GM18870 (cell line): Measurements from ENCODE around the gene COQ10B.
"Not testable (repeated sequence)": the region's sequence is repeated elsewhere in the genome, so short reads cannot be mapped to it uniquely, and the experiment has no call there.

Experiments used
- ATAC-seq: cut with Tn5 transposase; IDR thresholded peaks from one replicate; pipeline ENCODE4 v1.9.1; 2021; ENCODE audit warnings: moderate library complexity; ENCODE audit not compliant: unreplicated experiment

COQ10B gene

DNA sequence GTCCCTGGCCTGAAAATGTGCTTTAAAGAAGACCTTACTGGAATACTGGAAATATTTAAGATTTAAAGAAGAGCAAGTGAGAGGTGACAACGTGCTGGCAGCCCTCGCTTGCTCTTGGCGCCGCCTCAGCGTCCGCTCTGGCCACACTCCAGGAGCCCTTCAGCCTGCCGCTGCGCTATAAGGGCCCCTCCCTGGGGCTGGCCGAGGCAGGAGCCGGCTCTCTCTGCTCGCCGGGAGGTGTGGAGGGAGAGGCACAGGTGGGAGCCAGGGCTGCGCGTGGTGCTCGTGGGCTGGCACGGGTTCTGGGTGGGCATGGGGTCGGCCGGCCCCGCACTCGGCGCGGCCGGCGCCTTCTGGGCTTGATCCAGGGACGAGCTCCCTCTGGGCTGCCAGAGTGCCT lies 2.9 kb upstream of the COQ10B start:
- ATAC-seq: no peak

DNA sequence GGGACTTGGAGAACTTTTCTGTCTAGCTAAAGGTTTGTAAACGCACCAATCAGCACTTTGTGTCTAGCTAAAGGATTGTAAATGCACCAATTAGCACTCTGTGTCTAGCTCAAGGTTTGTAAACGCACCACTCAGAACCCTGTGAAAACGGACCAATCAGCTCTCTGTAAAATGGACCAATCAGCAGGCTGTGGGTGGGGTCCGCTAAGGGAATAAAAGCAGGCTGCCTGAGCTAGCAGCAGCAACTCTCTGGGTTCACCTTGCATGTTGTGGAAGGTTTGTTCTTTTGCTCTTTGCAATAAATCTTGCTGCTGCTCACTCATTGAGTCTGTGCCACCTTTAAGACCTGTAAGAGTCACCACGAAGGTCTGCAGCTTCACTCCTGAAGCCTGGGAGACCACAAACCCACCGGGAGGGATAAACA lies 2.4 kb upstream of the COQ10B start:
- ATAC-seq: not testable (repeated sequence)

DNA sequence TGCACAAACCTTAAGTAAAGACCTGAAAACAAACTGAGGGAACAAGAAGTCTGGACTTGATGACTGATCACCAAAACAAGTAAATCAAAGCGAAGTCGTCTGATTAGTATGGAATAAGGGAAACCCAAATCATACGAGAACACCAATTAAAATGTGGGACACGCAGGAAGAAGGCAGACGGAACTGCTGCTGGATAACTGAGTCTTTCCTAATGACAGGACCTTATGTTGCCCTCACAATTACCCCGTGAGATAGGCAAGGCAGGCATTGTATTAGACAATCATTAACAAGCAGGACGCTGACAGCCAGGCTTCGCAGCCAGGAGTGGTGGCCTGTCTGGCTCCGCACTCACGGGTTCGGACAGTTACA lies 614 bp upstream of the COQ10B start:
- ATAC-seq: no peak

DNA sequence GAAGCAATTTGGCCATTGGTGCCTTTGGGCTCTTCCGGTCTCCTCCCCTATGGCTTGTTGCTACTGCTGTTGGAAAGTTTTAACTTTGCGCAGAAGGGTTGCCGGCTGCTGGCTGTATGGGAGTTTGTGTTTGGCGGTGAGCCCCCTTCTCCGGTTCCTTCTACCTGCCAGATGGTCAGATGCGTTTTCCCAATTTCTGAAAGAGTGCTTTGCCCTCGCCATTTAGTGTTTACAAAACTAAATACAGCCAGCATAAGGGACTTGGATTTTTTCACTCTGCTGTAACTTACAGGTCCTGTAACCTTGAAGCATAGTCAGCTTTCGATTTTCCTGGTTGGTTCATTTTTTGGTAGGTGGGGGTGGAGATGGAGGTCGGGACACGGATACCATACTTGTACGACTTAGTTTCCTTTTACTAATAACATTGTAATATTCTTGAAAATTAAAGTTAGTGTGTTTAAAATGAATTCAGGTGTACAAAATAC lies 604 bp downstream of the COQ10B start:
- ATAC-seq: peak; percentile 18

DNA sequence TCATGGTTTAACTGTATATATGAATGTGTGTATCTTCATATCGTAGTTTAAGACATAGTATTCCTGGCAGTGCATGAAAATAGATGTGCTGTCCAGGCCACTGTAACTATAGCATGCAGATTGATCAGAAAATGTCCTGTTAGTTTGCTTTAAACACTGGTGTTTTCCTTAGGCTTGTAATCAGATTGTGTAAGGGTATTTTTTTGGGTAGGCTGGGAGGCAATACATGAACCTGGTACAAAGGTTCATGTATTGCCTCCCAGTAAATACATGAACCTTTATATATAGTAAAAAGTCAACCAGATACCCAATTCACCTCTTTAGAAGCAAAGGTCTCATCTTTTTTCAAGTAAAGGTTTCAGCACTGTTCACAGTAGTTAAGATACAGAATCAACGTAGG lies 1.6 kb downstream of the COQ10B start:
- ATAC-seq: no peak

DNA sequence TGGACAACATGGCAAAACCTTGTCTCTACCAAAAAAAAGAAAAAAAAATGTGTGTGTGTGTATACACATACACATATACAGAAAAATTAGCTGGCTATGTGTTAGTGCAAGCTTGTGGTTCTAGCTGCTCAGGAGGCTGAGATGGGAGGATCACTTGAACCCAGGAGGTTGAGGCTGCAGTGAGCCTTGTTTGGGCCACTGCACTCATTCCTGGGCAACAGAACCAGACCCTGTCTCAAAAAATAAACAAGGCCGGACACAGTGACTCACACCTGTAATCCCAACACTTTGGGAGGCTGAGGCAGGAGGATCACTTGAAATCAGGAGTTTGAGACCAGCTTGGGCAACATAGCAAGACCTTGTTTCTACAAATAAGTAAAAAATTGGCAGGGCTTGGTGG lies 2.1 kb downstream of the COQ10B start:
- no peak for ATAC-seq

DNA sequence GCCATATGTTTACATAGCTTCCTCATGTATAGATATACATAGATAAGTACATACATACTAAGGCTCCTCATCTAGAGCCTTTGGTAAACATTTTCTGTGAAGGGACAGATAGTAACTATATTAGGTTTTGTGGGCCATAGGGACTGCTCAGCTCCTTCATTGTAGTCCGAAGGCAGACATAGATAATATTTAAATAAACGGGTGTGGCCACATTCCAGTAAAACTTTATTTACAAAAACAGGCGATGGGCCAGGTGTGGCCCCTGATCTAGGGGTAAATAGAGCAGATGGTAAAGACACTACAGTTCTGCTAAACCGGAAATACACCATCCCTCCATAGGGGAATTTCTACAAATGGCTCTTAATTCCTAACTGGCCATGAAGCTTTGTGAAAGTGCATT lies 7.3 kb downstream of the COQ10B start:
- no peak for ATAC-seq

DNA sequence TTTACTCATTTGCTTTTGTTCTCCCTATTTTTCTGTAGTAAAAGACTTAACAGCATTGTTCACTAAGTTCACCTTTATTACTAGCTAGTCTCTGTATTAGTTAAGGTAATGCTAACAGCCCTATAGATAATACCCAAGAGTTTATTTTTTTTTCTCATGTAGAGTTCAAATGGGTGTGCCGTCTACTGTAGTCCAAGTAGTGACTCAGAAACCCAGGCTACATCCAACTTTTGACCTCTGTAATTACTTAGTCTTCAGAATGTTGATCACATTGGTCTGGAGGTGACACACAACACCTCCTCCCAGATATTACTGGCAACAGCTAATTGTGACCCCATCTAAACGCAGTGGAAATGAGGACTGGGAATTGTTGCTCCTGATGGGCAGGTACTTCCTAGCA lies 7.7 kb downstream of the COQ10B start:
- ATAC-seq: no peak

DNA sequence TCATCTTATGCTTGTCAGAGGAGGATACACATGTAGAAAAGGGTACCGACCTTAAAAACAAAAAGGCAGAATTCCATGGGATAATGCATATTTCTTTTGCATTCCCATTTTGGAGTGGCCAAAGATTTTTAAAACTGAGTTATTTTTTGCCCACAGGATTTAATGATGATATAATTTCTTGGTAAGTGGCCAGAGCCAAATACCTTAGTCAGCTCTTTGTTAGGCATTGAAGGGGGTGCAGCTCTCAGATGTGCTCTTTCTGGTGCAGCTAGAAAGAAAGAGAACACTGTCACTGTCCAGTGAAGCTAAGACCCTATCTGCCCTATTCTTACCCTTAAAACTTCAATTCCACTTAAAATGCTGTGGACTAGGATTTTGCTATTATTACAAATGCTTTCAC lies 10.8 kb downstream of the COQ10B start:
- ATAC-seq: no peak

DNA sequence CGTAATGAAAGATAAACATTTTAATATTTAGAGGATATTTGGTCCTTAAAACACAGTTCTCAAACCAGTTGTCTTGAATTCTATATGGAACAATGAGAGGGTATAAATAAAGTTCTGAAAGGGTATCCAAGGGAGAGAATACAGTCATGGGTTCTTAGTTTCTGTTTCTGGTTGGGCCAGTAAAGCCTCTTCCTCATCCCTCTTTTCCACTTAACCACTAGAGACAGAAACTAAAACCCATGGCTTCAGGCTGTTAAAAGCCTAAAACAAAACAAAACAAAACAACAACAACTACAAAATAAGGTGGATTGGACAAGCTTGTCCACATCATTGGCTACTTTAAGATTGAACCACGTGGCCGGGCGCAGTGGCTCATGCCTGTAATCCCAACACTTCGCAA lies 18.8 kb downstream of the COQ10B start:
- ATAC-seq: no peak

DNA sequence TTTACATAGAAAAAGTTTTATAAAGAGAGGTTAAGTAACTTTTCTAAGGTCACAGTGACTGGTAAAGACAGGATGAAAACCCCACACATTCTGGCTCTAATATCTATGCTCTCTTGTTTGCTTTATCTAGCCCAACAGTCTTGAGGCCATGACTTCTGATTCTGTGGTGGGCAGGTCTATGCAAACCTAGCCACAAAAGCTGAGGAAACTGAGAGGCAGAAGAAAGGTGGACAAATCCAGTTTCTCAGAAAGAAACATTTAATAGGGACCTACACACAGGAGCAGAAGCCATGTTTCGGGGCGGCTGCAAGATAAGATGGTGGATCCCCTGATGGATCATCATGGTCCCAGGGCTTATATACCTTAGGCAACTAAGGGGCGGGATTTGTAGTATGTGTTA lies 24.4 kb downstream of the COQ10B start:
- no peak for ATAC-seq

DNA sequence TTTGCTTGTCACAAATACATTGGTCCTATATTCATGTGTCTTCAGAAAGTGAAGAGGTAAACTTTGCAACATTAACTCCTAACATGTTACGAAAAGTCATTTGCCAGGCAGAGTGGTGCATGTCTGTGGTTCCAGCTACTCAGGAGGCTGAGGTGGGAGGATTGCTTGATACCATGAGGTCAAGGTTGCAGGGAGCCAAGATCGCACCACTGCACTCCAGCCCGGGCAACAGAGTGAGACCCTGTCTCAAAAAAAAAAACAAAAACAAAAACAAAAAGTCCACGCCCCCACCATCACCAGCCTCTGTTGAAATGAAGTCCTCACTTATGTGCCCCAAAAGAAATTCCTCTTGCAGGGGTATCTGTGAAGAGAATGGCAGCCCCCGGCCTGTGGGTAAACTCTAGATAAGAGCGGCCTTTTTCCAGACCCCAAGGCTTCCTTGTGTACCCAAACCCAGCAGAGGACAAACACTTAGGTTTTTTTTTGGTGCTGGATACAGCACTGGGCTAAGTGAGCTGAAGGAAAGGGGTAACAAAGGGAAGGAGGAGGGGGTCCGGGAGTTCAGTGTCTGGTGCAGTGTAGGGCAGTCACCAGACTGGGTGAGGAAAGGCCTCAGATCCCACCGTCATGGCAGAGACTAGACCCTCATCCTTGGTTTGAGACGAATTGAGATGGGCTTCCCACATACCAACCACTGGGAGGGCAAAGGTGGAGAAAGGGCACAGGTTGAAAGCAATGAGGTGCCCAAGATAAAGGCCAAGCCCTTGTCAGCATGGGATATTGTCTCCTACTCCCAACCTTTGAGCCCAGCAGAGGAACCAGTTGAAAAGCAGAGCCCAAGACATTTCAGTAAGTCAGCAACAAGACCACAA lies 27.0 kb downstream of the COQ10B start:
- ATAC-seq: no peak

DNA sequence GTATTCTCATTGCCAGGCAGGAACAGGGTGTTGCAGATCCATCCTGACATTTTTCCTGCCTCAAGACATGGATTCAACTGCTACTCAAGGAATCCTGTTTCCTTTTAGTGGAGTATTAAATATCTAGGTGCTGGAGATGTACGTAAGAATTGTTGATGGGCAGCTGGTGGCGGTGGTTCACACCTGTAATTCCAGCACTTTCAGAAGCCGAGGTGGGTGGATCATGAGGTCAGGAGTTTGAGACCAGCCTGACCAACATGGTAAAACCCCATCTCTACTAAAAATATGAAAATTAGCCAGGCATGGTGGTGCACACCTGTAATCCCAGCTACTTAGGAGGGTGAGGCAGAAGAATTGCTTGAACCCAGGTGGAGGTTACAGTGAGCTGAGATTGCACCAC lies 30.9 kb downstream of the COQ10B start:
- not testable (repeated sequence) for ATAC-seq

DNA sequence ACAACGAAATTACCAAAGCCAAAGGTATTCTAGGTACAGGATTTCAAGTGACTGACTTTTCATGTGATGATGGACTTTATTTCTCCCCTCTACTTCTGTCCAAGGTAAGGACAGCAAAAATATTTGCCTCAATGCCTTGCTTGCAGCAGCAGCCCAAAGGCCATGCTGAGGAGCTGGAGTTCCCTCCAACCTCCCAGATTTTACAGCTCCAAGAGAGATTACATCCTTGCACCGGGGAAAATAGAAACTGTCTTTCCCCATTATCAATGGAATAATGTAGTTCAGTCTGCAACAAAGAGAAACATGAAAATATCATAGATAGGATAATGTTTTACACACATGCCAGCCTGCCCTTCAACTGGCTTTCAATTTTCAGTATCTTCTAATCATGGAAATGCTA lies 32.8 kb downstream of the COQ10B start:
- ATAC-seq: no peak

DNA sequence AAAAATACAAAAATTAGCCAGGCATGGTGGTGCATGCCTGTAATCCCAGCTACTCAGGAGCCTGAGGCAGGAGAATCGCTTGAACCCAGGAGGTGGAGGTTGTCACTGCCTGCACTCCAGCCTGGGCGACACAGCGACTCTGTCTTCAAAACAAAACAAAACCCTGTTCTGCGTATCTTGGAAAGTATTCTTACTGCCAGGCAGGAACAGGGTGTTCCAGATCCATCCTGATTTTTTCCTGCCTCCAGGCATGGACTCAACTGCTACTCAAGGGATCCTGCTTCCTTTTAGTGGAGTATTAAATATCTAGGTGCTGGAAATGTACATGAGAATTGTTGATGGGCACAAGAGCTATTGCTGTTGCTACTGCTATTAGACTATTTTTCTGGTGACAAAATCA lies 34.0 kb downstream of the COQ10B start:
- no peak for ATAC-seq

DNA sequence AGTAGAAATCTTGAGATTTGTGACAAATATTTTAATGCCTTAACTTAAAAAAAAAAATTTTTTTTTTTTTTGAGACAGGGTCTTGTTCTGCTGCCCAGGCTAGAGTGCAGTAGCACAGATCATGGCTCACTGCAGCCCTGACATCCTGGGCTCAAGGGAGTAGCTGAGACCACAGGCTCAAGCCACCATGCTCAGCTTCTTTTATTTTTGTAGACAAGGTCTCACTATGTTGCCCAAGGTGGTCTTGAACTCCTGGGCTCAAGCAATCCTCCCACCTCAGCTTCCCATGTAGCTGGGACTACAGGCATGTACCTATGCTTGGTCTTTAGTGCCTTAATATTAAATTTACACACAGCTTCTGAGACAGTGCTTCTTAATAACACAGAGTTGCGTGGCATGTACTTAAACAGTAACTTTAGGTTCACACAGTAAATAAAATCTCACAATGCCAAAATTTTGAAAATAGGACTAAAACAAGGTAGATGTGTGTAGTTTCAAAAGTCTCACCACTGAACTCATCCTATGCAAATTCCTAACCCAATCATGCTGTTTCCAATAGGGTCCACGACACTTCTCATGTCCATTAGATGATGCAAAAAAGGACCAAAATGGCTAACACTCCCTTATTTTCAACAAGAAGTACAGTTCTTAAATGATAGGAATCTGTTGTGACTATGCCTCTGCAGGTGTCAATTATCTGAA lies 42.2 kb downstream of the COQ10B start:
- no peak for ATAC-seq

DNA sequence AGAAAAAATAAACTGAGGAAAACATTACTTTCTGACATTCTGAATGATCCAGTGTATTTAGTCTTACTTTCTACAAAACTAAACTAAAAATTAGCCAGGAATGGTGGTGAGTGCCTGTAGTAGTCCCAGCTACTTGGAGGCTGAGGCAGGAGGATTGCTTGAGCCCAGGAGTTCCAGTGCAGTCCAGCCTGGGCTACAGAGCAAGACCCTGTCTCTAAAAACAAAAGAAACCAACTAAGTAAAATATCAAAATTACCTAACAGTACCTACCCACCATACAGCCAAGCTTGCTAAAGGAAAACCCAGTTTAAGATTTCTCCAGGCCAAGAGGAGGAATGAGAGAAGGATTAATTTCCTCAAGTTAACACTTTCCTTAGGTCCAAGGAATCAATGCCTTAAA lies 43.3 kb downstream of the COQ10B start:
- ATAC-seq: no peak

DNA sequence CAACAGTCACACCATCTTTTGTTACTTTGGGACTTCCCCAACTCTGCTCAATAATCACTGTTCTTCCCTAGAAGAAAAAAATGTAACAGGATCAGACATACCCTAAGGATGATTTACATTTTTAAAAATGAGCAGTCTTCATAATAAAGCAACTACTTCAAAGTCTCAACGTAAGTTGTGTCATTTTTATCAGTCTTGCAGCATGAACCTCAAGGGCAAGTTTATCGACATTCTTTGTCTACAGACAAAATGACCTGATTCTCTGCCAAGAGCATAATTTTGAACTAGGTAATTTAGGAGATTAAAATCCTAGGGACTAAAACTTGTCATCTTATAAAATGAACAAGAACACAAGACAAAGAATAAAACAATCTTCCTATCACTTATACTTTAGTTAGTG lies 44.0 kb downstream of the COQ10B start:
- ATAC-seq: no peak

DNA sequence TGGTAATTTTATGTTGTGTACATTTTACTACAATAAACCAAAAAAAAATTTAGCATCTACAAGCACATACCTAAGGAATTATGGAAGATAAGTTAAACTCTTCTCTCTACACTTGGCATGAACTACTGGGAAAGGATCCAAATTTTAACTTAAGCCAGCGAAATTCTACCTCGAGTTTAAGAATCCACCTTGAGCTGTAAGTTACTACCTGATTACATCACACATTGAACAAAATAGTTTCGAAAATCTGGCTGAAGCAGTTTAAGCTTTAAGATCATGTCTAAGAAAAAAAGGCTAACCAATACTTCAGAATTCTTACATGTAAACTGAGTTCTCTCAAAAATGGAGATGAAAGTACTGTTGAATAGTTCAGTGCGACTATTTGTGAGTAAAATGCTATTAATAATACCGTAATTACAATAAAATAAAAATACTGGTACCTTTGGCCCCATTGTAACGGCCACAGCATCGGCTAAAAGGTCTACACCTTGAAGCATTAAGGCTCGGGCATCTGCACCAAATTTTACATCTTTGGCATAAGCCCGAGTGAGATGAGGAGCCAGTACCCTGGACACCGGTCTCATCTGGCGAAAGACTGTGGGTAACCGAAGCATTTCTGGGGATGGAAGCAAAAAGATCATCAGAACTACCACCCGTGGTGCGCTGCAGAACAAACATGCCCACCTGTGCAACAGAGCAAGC lies 45.0 kb downstream of the COQ10B start:
- ATAC-seq: no peak

DNA sequence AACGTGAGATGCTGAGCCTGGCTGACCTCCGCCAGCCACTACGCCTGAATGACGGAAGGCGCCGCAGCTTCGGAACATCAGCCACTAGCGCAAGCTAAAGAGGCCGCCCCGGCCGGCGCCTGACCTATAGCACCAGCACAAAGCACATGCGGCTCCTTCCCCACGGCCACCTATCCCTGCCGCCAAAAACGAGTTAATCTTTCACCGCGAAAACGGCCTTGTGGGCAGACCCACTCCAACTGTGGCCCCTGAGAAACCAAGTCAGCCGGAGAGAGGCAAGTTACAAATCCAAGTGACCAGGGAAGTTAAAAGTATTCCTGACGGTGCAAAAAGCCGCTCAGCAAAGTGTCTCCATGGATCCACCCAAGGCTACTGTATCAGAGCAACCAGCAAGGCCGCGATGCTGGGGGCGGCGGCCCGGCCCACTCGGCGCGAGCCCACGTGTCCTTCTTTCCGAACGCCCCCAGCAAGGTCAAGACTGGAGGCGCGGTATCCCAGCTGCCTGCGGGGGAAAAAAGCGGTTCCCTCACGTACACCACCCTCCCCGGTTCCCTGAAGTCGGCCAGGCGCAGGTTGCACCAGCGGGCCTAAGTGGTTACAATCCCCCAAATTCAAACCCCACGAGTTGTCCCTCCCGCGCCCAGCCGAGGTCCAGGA lies 45.7 kb downstream of the COQ10B start:
- peak; percentile 0 for ATAC-seq
